CD4-positive, CD25-positive, alpha-beta regulatory T cell (primary cell): ENCODE measurements around the gene NUP85. TPM values are rescaled to one million over a fixed set of nuclear protein-coding genes. Genes with fewer than 3 reads are reported as not detected.
A peak's percentile ranks its signal among the peaks of the same experiment; 100 is the strongest.

Source experiments
- ATAC-seq, 2 donors: fragments of 150-1000 bp; cut with Tn5 transposase; one replicate each; pipeline ENCODE4 v1.10.0; 2021; ENCODE audit warnings: low read depth in 2 of 2, moderate number of reproducible peaks in 2 of 2, moderate library complexity in 1 of 2
- DNase-seq, 3 donors: peaks; one replicate each; pipeline versions ENCODE4 v3.0.0 to v3.0.0-alpha.2; 2012 to 2022; ENCODE audit warnings: mixed read lengths in 1 of 3
- H3K27ac ChIP-seq: one replicate; pipeline ENCODE4 v1.7.0; 2013; ENCODE audit warnings: mild to moderate bottlenecking, low read length; ENCODE audit not compliant: insufficient read depth, poor library complexity, severe bottlenecking
- H3K27me3 ChIP-seq: one replicate; pipeline ENCODE4 v1.7.0; 2013; ENCODE audit warnings: low read length; ENCODE audit not compliant: control insufficient read depth, insufficient read depth
- H3K36me3 ChIP-seq: one replicate; pipeline ENCODE4 v1.7.0; 2013; ENCODE audit warnings: mild to moderate bottlenecking, low read length, moderate library complexity; ENCODE audit not compliant: control insufficient read depth, insufficient read depth
- H3K4me1 ChIP-seq: 2 replicates; pipeline ENCODE4 v1.7.0; 2013; ENCODE audit warnings: mild to moderate bottlenecking, low read length; ENCODE audit not compliant: insufficient read depth, control insufficient read depth, poor library complexity, severe bottlenecking
- H3K4me3 ChIP-seq: one replicate; pipeline ENCODE4 v1.7.0; 2013; ENCODE audit warnings: low read depth, mild to moderate bottlenecking, low read length, moderate library complexity
- H3K9me3 ChIP-seq, 2 experiments: 1 replicate in 1 of 2; 2 replicates in 1 of 2; pipeline ENCODE4 v1.7.0; 2013; ENCODE audit warnings: low read length in 2 of 2, mild to moderate bottlenecking in 1 of 2, moderate library complexity in 1 of 2; ENCODE audit not compliant: control insufficient read depth in 2 of 2
- H3K27ac Mint-ChIP-seq, 3 donors: one replicate each; pipeline ENCODE4 v1.8.0; 2020 to 2022; ENCODE audit warnings: mild to moderate bottlenecking in 3 of 3, mixed read lengths in 3 of 3, moderate library complexity in 2 of 3
- H3K27me3 Mint-ChIP-seq: one replicate; pipeline ENCODE4 v1.8.0; 2022; ENCODE audit warnings: mild to moderate bottlenecking, mixed read lengths
- H3K36me3 Mint-ChIP-seq: one replicate; pipeline ENCODE4 v1.8.0; 2020; ENCODE audit warnings: mixed read lengths
- H3K4me1 Mint-ChIP-seq, 4 donors: one replicate each; pipeline ENCODE4 v1.8.0; 2020 to 2022; ENCODE audit warnings: mixed read lengths in 4 of 4, mild to moderate bottlenecking in 1 of 4
- H3K4me3 Mint-ChIP-seq, 4 donors: one replicate each; pipeline ENCODE4 v1.8.0; 2020 to 2022; ENCODE audit warnings: mild to moderate bottlenecking in 4 of 4, mixed read lengths in 4 of 4, moderate library complexity in 3 of 4
- H3K9me3 Mint-ChIP-seq, 7 donors: one replicate each; pipeline ENCODE4 v1.8.0; 2020 to 2022; ENCODE audit warnings: mixed read lengths in 7 of 7, mild to moderate bottlenecking in 3 of 7, moderate library complexity in 2 of 7
- polyA plus RNA-seq, 4 donors: library from polyadenylated mRNA; unstranded; fragments of 300-500 nt; fragmentation: Illumina TruSeq; gene quantifications; one replicate each; pipeline ENCODE4 v1.2.3, GENCODE V29; 2021
- total RNA-seq: library from RNA; stranded (reverse); gene quantifications from one replicate; pipeline ENCODE4 v1.2.3, GENCODE V29; 2022

Gene NUP85
- total and polyA plus RNA-seq, 5 donors from 2014 or later, result 31.1 to 79.5 (median 46.4) TPM

DNA sequence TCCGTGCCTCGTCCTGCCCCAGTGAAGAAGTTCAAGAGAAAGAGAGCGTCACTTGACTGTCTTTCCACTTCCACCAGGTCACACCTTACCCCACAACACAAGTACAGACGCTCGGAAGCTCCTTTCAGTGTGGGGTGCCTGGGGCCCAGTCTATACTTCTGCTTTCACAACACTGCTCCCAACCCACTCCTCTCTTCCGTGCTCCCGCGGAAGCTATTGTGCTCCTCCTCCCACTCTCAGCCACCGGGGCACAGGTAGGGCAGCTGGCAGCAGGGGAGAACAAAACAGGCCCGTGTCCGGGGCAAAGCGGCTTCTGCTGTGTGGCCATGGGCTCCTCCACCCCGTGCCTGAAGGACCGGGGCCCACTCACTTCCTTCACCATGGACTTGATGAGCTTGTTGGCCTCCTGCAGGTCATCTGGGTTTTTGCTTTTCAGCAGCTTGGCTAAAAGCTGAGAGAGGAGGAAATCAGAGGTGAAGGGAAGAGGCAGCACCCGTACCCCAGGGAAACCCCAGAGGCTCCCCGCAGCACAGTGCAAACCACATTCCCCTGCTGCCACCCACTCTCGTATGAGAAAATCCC is 37.1 kb downstream of the NUP85 start:
- peak overlapping the region in 2 of 4 donors; percentile 52 to 63 for H3K4me3 Mint-ChIP-seq
- ATAC-seq, result peak; percentile 25 to 26
- H3K4me3 ChIP-seq, result no peak overlapping the region
- peak in 2 of 3 donors; percentile 22 to 37 for DNase-seq
- H3K4me1 Mint-ChIP-seq, result peaks cover 6 to 31% (median 9%) of the 10 kb centered on the region in 4 donors
- no peaks in the 10 kb centered on the region for H3K9me3 Mint-ChIP-seq
- H3K36me3 Mint-ChIP-seq, result peaks cover 33% of the 10 kb centered on the region
- H3K27me3 Mint-ChIP-seq, result no peaks in the 10 kb centered on the region
- no peaks in the 10 kb centered on the region for H3K27me3 ChIP-seq
- no peaks in the 10 kb centered on the region for H3K9me3 ChIP-seq
- peaks cover 79% of the 10 kb centered on the region for H3K36me3 ChIP-seq
- H3K4me1 ChIP-seq, result peaks cover 7% of the 10 kb centered on the region
- H3K27ac ChIP-seq, result peak overlapping the region; percentile 53
- peak overlapping the region; percentile 68 to 83 (median 78) for H3K27ac Mint-ChIP-seq

DNA sequence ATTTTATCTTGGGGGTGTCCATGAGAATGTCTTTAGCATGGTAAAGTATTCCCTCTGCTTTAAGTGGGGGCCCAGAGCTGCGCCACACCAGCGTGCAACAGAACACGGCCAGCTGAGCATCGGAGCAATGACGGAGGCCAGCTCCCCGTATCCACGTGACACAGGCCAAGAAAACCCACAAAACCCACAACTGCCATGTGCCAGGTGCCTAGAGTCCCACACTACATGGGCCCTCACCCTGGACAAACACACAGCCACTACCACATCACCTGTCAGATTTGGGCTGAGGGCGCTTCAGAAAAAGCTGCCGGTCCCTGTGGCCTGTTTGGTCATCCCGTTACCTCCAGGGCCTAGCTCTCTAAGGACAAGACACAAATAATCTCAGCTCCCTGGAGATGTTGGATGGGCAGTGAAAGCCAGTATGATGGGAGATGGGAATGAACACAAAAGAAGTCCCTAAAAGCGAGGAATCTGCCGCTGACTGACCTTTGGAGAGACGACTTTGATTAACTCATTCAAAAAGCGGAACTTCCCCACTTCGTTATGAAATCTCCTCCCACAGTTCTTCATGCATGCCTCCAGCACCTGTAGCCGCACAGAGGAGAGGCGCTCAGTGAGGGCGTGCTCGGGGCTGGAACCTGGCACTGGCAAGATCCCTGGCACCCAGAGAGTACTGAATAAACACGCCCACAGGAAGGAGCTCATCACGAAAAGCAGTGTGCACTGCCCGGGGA is 38.8 kb downstream of the NUP85 start:
- no peak overlapping the region for H3K4me3 ChIP-seq
- H3K36me3 ChIP-seq, result peaks cover 73% of the 10 kb centered on the region
- H3K4me3 Mint-ChIP-seq, result no peak overlapping the region
- DNase-seq (peak in 1 of 3 donors; percentile 38), ATAC-seq (peak in 1 of 2 donors; percentile 19)
- no peaks in the 10 kb centered on the region for H3K9me3 ChIP-seq
- H3K4me1 Mint-ChIP-seq, result peaks cover 4 to 28% (median 6%) of the 10 kb centered on the region in 4 donors
- no peaks in the 10 kb centered on the region for H3K27me3 ChIP-seq
- H3K27ac ChIP-seq, result no peak overlapping the region
- H3K27me3 Mint-ChIP-seq, result no peaks in the 10 kb centered on the region
- H3K36me3 Mint-ChIP-seq, result peaks cover 29% of the 10 kb centered on the region
- H3K9me3 Mint-ChIP-seq, result no peaks in the 10 kb centered on the region
- H3K4me1 ChIP-seq, result peaks cover 10% of the 10 kb centered on the region
- H3K27ac Mint-ChIP-seq, result peak overlapping the region in 1 of 3 donors; percentile 74

DNA sequence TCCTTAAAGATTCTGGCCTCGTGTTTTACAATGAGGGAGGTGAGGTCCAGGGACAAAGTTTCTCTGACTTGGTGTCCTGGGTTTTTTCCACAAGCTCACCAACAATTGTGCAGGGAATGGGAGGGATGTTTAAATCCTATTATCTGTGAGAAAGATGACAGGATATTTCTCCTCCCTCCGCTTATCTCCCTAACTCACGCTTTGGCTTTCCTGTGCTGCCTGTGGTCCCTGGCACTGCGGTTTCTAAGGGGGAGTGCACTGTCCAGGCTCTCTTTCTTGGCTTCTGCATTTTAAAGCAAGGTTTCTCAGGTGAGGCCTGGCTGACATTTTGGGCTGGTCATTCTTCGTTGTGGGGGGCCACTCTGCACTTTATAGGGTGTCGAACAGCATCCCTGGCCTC is 39.5 kb downstream of the NUP85 start:
- no peak overlapping the region for H3K27ac ChIP-seq
- peaks cover 17% of the 10 kb centered on the region for H3K4me1 ChIP-seq
- Mint-ChIP-seq H3K4me3 (no peak overlapping the region), H3K36me3 (peaks cover 29% of the 10 kb centered on the region), H3K27me3 (no peaks in the 10 kb centered on the region), H3K4me1 (peaks cover 12 to 36% (median 13%) of the 10 kb centered on the region in 4 donors), H3K9me3 (no peaks in the 10 kb centered on the region), H3K27ac (no peak overlapping the region)
- H3K36me3 ChIP-seq, result peaks cover 70% of the 10 kb centered on the region
- H3K9me3 ChIP-seq, result no peaks in the 10 kb centered on the region
- no peaks in the 10 kb centered on the region for H3K27me3 ChIP-seq
- no peak overlapping the region for H3K4me3 ChIP-seq
- DNase-seq (no peak), ATAC-seq (no peak)

DNA sequence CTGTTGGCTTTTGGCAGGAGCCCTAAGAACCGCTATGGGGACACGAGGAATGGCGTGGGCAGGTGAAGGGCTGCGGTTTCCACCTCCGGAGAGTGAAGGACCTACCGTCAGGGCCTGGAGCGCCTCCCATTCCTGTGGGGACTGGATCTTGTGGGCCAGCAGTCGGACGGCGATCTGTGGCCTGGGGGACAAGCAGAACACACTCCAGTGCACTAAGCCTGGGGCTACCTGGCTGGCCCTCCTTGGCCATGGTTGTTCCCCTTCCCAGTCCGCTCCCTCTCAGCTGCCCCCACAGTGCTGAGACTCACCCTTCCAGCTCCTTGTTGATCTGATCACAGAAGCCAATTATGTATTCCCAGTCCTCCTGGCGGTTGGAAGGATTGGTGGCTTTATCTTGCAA is 40.9 kb downstream of the NUP85 start:
- DNase-seq (no peak), ATAC-seq (no peak)
- Histone ChIP-seq H3K27ac (no peak overlapping the region), H3K27me3 (no peaks in the 10 kb centered on the region), H3K4me3 (no peak overlapping the region), H3K36me3 (peaks cover 58% of the 10 kb centered on the region), H3K4me1 (peaks cover 29% of the 10 kb centered on the region), H3K9me3 (no peaks in the 10 kb centered on the region)
- Mint-ChIP-seq H3K27me3 (no peaks in the 10 kb centered on the region), H3K9me3 (no peaks in the 10 kb centered on the region), H3K27ac (peak overlapping the region in 1 of 3 donors; percentile 83), H3K4me1 (peaks cover 16 to 46% (median 23%) of the 10 kb centered on the region in 4 donors), H3K36me3 (peaks cover 28% of the 10 kb centered on the region), H3K4me3 (no peak overlapping the region)

DNA sequence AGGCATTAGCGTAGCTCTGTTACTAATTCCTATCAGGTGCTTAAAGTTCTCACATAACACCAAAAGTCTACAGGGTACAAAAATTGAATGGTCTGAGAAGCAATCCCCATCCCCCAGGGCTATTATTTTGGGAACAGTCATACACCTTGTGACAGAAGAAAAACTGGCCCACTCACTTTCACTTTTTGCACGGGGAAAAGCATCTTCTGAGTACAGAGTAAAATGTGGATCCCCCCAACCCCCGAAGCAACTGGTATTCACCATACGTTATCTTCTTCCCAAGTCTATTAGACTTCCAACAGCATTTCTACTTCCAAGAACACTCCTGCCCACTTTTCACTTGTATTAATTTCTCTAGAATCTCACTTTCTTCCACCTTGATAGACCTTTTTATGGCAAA is 44.1 kb downstream of the NUP85 start:
- H3K27ac Mint-ChIP-seq, result peak overlapping the region; percentile 90 to 100 (median 96)
- Histone ChIP-seq H3K4me1 (peaks cover 23% of the 10 kb centered on the region), H3K36me3 (peaks cover 26% of the 10 kb centered on the region), H3K9me3 (no peaks in the 10 kb centered on the region), H3K4me3 (peak overlapping the region; percentile 73), H3K27ac (peak overlapping the region; percentile 69), H3K27me3 (no peaks in the 10 kb centered on the region)
- H3K4me1 Mint-ChIP-seq, result peaks cover 22 to 60% (median 40%) of the 10 kb centered on the region in 4 donors
- peak overlapping the region; percentile 58 to 89 (median 80) for H3K4me3 Mint-ChIP-seq
- H3K9me3 Mint-ChIP-seq, result no peaks in the 10 kb centered on the region
- DNase-seq, result no peak
- ATAC-seq, result no peak
- no peaks in the 10 kb centered on the region for H3K27me3 Mint-ChIP-seq
- peaks cover 11% of the 10 kb centered on the region for H3K36me3 Mint-ChIP-seq

DNA sequence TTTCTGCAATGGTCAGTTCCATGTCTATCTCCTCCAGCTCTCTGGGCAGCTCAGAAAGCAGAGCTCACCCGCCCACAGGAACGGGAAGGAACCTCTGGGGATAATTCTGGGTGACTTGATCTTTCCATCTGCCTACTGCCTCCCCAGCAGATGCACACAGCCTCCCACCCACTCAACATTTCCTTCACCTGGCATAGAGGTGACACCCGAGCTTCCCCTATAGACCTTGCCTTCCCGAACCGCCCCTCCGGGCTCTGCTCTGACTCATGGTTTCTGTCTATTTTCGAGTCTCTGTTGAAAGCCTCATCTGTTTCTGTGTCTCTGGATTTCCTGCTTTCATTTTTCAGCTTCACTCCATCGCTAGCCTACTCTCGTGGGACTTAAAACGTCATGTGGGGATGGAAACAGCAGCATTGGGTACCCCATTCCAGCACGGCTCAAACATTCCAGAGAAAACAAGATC is 44.6 kb downstream of the NUP85 start:
- Histone ChIP-seq H3K27ac (peak overlapping the region; percentile 69), H3K4me3 (peak overlapping the region; percentile 73), H3K27me3 (no peaks in the 10 kb centered on the region), H3K36me3 (peaks cover 22% of the 10 kb centered on the region), H3K9me3 (no peaks in the 10 kb centered on the region), H3K4me1 (peaks cover 23% of the 10 kb centered on the region)
- Mint-ChIP-seq H3K4me3 (peak overlapping the region; percentile 58 to 89 (median 80)), H3K27me3 (no peaks in the 10 kb centered on the region), H3K9me3 (no peaks in the 10 kb centered on the region), H3K4me1 (peaks cover 22 to 63% (median 40%) of the 10 kb centered on the region in 4 donors), H3K27ac (peak overlapping the region; percentile 90 to 100 (median 96)), H3K36me3 (peaks cover 9% of the 10 kb centered on the region)
- ATAC-seq (peak; percentile 97), DNase-seq (peak; percentile 19 to 82 (median 31))

DNA sequence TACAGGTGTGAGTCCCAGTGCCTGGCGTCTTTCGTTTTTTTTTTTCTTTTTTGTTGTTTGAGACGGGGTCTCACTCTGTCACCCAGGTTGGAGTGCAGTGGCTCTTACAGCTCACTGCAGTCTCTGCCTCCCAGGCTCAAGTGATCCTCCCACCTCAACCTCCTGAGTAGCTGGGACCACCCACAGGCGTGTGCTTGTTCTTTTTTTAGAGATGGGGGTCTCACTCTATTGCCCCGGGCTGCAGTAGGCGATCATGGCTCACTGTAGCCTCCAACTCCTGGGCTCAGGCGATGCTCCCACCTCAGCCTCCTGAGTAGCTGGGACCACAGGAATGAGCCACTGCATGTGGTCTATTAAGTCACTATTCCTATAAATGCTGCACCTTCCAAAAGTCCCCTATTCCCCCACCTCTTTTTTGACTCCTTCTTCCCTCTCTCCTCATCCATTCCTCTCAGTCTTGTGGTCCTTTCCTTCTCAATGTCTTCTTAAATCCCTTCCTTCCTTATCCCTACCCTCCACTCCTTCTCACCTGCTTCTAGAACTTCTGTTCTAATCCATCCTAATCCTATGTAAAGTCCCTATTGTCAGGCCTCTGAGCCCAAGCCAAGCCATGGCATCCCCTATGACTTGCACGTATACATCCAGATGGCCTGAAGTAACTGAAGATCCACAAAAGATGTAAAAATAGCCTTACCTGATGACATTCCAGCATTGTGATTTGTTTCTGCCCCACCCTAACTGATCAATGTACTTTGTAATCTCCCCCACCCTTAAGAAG is 46.7 kb downstream of the NUP85 start:
- Histone ChIP-seq H3K4me3 (no peak overlapping the region), H3K27me3 (no peaks in the 10 kb centered on the region), H3K9me3 (no peaks in the 10 kb centered on the region), H3K4me1 (peaks cover 23% of the 10 kb centered on the region), H3K27ac (no peak overlapping the region), H3K36me3 (peaks cover 5% of the 10 kb centered on the region)
- Mint-ChIP-seq H3K9me3 (no peaks in the 10 kb centered on the region), H3K4me1 (peaks cover 16 to 78% (median 49%) of the 10 kb centered on the region in 4 donors), H3K4me3 (peak overlapping the region in 2 of 4 donors; percentile 28 to 49), H3K27ac (peak overlapping the region; percentile 47 to 90 (median 90)), H3K36me3 (no peaks in the 10 kb centered on the region), H3K27me3 (no peaks in the 10 kb centered on the region)
- no peak for ATAC-seq
- DNase-seq, result no peak
